Tibial artery (tissue), 4 donors: ENCODE data around the gene STAP2.
"Not testable (repeated sequence)": the region's sequence is repeated elsewhere in the genome, so short reads cannot be mapped to it uniquely, and the experiment has no call there.

Experiments
- DNase-seq, 2 donors: peaks; one replicate each; pipeline ENCODE4 v3.0.0-alpha.2; 2019
- H3K27ac ChIP-seq, 2 donors: fragments of 200-600 bp; sonication (generic) in 1 of 2; 1 replicate in 1 of 2; 2 replicates in 1 of 2; pipeline ENCODE4 v1.5.1; 2018 to 2019; ENCODE audit warnings: mild to moderate bottlenecking in 1 of 2
- H3K27me3 ChIP-seq, 2 donors: fragments of 200-600 bp; sonication (generic) in 1 of 2; one replicate each; pipeline versions ENCODE4 v1.5.1 to v1.6.0; 2016 to 2019
- H3K36me3 ChIP-seq, 3 donors: fragments of 200-600 bp; sonication (generic) in 2 of 3; one replicate each; pipeline ENCODE4 v1.5.1; 2016 to 2019; ENCODE audit warnings: mild to moderate bottlenecking in 2 of 3
- H3K4me1 ChIP-seq, 4 donors: fragments of 200-600 bp; sonication (generic) in 2 of 4; 1 replicate in 3 of 4; 2 replicates in 1 of 4; pipeline ENCODE4 v1.5.1; 2016 to 2019
- H3K4me3 ChIP-seq, 2 donors: fragments of 200-600 bp; sonication (generic) in 1 of 2; 1 replicate in 1 of 2; 2 replicates in 1 of 2; pipeline ENCODE4 v1.5.1; 2018 to 2019; ENCODE audit warnings: mild to moderate bottlenecking in 2 of 2
- H3K9me3 ChIP-seq, 3 donors: fragments of 200-600 bp; sonication (generic) in 1 of 3; one replicate each; pipeline ENCODE4 v1.5.1; 2016 to 2019
- intact Hi-C: fragments of 100-400 bp; cut with DNase I; formaldehyde crosslinking; loops from one replicate; pipeline ENCODE4 v1.15.0; 2023; ENCODE audit warnings: low total_unique reads
- TF ChIP-seq, protein P1 (sequence below), 2 experiments: fragments of 200-600 bp in 1 of 2; fragments of 450-650 bp in 1 of 2; IDR thresholded peaks; one replicate each; pipeline ENCODE4 v1.5.1; 2017 to 2019; ENCODE audit warnings: antibody characterized with exemption in 2 of 2, mild to moderate bottlenecking in 1 of 2, moderate library complexity in 1 of 2

STAP2 gene

GRCh38 chr19:4288091-4288777 lies 50.4 kb downstream of the STAP2 start:
- DNase-seq = no peak
- TF ChIP-seq, protein P1, sequence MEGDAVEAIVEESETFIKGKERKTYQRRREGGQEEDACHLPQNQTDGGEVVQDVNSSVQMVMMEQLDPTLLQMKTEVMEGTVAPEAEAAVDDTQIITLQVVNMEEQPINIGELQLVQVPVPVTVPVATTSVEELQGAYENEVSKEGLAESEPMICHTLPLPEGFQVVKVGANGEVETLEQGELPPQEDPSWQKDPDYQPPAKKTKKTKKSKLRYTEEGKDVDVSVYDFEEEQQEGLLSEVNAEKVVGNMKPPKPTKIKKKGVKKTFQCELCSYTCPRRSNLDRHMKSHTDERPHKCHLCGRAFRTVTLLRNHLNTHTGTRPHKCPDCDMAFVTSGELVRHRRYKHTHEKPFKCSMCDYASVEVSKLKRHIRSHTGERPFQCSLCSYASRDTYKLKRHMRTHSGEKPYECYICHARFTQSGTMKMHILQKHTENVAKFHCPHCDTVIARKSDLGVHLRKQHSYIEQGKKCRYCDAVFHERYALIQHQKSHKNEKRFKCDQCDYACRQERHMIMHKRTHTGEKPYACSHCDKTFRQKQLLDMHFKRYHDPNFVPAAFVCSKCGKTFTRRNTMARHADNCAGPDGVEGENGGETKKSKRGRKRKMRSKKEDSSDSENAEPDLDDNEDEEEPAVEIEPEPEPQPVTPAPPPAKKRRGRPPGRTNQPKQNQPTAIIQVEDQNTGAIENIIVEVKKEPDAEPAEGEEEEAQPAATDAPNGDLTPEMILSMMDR (IDR thresholded peaks at IDR 0.05) = no peak
- Histone ChIP-seq H3K27me3 (peaks cover 0 to 59% of the 10 kb centered on the region in 2 donors), H3K4me1 (no peaks in the 10 kb centered on the region), H3K36me3 (no peaks in the 10 kb centered on the region), H3K9me3 (no peaks in the 10 kb centered on the region), H3K4me3 (no peak overlapping the region), H3K27ac (no peak overlapping the region)
- intact Hi-C loops = no loop called here

DNA sequence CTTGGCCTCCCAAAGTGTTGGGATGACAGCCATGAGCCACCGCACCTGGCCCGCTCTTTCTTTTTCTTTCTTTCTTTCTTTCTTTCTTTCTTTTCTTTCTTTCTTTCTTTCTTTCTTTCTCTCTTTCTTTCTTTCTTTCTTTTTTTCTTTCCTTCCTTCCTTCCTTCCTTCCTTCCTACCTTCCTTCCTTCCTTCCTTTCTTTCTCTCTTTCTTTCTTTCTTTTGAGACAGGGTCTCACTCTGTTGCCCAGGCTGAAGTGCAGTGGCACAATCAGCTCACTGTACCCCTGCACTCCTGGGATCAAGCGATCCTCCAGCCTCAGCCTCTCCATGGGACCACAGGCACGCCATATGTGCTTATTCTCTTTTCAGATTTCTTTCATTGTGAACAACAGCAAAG lies 52.5 kb downstream of the STAP2 start:
- H3K9me3 ChIP-seq, H3K4me3 ChIP-seq, H3K27ac ChIP-seq, DNase-seq, H3K36me3 ChIP-seq, intact Hi-C loops, H3K4me1 ChIP-seq: not testable (repeated sequence)
- H3K27me3 ChIP-seq = peaks cover 0 to 62% of the 10 kb centered on the region in 2 donors

DNA sequence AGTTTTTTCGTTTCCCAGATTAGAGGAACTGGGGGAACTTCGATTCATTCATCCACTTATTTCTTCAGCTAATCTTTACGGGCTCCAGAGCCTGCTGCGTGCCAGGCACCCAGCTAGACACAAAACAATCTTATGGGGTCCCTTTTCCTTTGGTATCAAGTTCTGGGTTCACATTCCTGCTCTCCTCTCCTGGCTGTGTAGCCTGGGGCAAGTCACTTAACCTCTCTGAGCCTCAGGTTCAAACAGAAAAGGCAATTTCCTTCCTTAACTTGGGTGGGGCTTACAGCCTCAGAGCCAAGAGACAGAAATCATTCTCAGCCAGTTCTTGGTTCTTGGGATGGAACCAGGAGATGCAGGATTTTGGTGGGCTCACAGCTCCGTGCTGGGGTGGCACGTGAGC lies 53.7 kb downstream of the STAP2 start:
- Histone ChIP-seq H3K4me3 (no peak overlapping the region), H3K27me3 (peaks cover 0 to 63% of the 10 kb centered on the region in 2 donors), H3K4me1 (peaks cover 0 to 2% (median under 1%) of the 10 kb centered on the region in 4 donors), H3K9me3 (no peaks in the 10 kb centered on the region), H3K36me3 (no peaks in the 10 kb centered on the region), H3K27ac (no peak overlapping the region)
- TF ChIP-seq, protein P1 (IDR thresholded peaks at IDR 0.05) = no peak
- DNase-seq = no peak
- intact Hi-C loops = no loop called here

DNA sequence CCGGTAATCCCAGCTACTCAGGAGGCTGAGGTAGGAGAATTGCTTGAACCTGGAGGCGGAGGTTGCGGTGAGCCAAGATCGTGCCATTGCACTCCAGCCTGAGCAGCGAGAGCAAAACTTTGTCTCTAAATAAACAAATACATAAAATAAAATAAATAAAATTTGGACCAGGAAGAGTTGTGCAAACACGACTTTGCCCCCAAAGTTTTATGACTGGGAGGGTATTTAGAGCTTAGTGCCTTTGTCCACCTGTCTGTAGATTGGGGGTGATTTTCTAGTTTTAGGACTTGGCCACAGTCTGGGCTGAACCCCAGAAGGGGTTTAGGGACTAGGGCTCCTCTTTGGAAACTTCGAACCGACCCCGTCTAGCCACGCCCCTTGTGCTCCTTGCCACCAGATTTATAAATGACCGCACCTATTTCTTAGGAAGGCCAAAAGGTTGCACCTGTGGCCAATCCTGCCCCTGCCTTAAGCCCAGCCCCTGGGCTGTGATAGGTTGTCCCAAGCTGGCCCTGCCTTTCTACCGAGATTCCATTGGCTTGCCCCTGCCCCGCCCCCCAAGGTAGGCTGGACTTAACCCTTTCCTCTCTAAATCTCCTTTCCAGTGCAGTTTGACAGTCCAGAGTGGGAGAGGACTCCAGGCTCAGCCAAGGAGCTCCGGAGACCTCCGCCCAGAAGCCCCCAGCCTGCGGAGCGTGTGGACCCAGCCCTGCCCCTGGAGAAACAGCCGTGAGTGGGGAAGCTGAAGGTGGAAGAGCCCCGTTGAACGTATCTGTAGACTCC lies 54.3 kb downstream of the STAP2 start:
- DNase-seq = no peak
- peaks cover 0 to 8% (median 5%) of the 10 kb centered on the region in 4 donors for H3K4me1 ChIP-seq
- H3K27me3 ChIP-seq = peaks cover 0 to 68% of the 10 kb centered on the region in 2 donors
- no peak overlapping the region for H3K4me3 ChIP-seq
- intact Hi-C loops = no loop called here
- no peaks in the 10 kb centered on the region for H3K9me3 ChIP-seq
- TF ChIP-seq, protein P1 (IDR thresholded peaks at IDR 0.05) = no peak
- H3K36me3 ChIP-seq = no peaks in the 10 kb centered on the region
- H3K27ac ChIP-seq = no peak overlapping the region

- H3K27me3 ChIP-seq = peaks cover 0 to 76% of the 10 kb centered on the region in 2 donors
- H3K27ac ChIP-seq = no peak overlapping the region
- no peaks in the 10 kb centered on the region for H3K9me3 ChIP-seq
- no peak for DNase-seq
- peak overlapping the region in 1 of 2 donors; percentile 9 for H3K4me3 ChIP-seq
- TF ChIP-seq, protein P1 (IDR thresholded peaks at IDR 0.05) = no peak
- no peaks in the 10 kb centered on the region for H3K36me3 ChIP-seq
- H3K4me1 ChIP-seq = peaks cover 0 to 18% (median 11%) of the 10 kb centered on the region in 4 donors
- intact Hi-C loops = no loop called here
Observed at GRCh38 chr19:4279530-4280422, 58.9 kb downstream of the STAP2 start.
